Upper lobe of left lung (tissue), 6 donors: ENCODE results near the gene CNNM3. TPM values are rescaled to one million over a fixed set of nuclear protein-coding genes. Genes with fewer than 3 reads are reported as not detected.

ENCODE experiments used
- ATAC-seq, 2 donors: fragments of 200-7000 bp; cut with Tn5 transposase; one replicate each; pipeline ENCODE4 v1.9.1; 2022; ENCODE audit warnings: mild to moderate bottlenecking in 2 of 2, moderate library complexity in 2 of 2; ENCODE audit not compliant: low FRiP score in 2 of 2
- DNase-seq, 2 donors: peaks; one replicate each; pipeline ENCODE4 v3.0.0-alpha.2; 2019 to 2020
- H3K27ac ChIP-seq, 4 donors: fragments of 200-600 bp; sonication (generic); one replicate each; pipeline ENCODE4 v1.5.1; 2016 to 2019
- H3K27me3 ChIP-seq, 4 donors: fragments of 200-600 bp; sonication (generic); one replicate each; pipeline ENCODE4 v1.5.1; 2017 to 2019
- H3K36me3 ChIP-seq, 4 donors: fragments of 200-600 bp; sonication (generic); one replicate each; pipeline ENCODE4 v1.5.1; 2016 to 2019
- H3K4me1 ChIP-seq, 4 donors: fragments of 200-600 bp; sonication (generic); one replicate each; pipeline ENCODE4 v1.5.1; 2018 to 2019
- H3K4me3 ChIP-seq, 4 donors: fragments of 200-600 bp; sonication (generic); one replicate each; pipeline ENCODE4 v1.5.1; 2017 to 2019; ENCODE audit warnings: mild to moderate bottlenecking in 2 of 4, moderate library complexity in 1 of 4
- H3K9me3 ChIP-seq, 4 donors: fragments of 200-600 bp; sonication (generic); one replicate each; pipeline ENCODE4 v1.5.1; 2018 to 2019
- EP300 ChIP-seq, 4 donors: sonication (generic); formaldehyde crosslinking; IDR thresholded peaks; one replicate each; pipeline ENCODE4 v1.5.1; 2017; ENCODE audit warnings: antibody characterized with exemption in 4 of 4, control low read depth in 2 of 4
- POLR2A ChIP-seq, 4 donors: fragments of 450-650 bp; IDR thresholded peaks; one replicate each; pipeline ENCODE4 v1.5.1; 2016 to 2017; ENCODE audit warnings: antibody characterized with exemption in 4 of 4, mild to moderate bottlenecking in 2 of 4
- POLR2AphosphoS5 ChIP-seq, 2 donors: sonication (generic); formaldehyde crosslinking; IDR thresholded peaks; one replicate each; pipeline ENCODE4 v1.5.1; 2017; ENCODE audit warnings: antibody characterized with exemption in 2 of 2
- WGBS, 2 donors: methylation state at CpG; one replicate each; pipeline ENCODE4 v1.1.5; 2017 to 2018; 5-methylcytosine and 5-hydroxymethylcytosine counted together
- total RNA-seq, 6 donors: library from RNA; depleted of rRNA in 4 of 6; stranded (reverse); fragments of >200 nt in 4 of 6; gene quantifications; one replicate each; pipeline versions ENCODE4 v1.1.0 to v1.2.1, GENCODE V29; 2016 to 2021
- TF ChIP-seq, protein P1 (sequence below), 6 experiments: fragments of 450-650 bp in 4 of 6; fragments of 200-600 bp in 2 of 6; sonication (generic) in 2 of 6; IDR thresholded peaks; one replicate each; pipeline ENCODE4 v1.5.1; 2016 to 2019; ENCODE audit warnings: antibody characterized with exemption in 6 of 6
- donor health status: DM: no; HTN: no; CAD: no; lungs with moderate emphysema.
- donor health status: DM: no; HTN: yes; CAD: no; lungs with severe emphysema.

Gene CNNM3
- total RNA-seq, 6 donors from 2014 or later, result 17.2 to 52.4 (median 26.5) TPM

GRCh38 chr2:96841701-96842495 is 25.8 kb downstream of the CNNM3 start:
- DNase-seq (no peak), ATAC-seq (no peak)
- no peak overlapping the region for H3K4me3 ChIP-seq
- peaks cover 4 to 13% (median 12%) of the 10 kb centered on the region in 4 donors for H3K4me1 ChIP-seq
- no peak for TF ChIP-seq POLR2AphosphoS5 (IDR thresholded peaks at IDR 0.05)
- TF ChIP-seq, protein P1, sequence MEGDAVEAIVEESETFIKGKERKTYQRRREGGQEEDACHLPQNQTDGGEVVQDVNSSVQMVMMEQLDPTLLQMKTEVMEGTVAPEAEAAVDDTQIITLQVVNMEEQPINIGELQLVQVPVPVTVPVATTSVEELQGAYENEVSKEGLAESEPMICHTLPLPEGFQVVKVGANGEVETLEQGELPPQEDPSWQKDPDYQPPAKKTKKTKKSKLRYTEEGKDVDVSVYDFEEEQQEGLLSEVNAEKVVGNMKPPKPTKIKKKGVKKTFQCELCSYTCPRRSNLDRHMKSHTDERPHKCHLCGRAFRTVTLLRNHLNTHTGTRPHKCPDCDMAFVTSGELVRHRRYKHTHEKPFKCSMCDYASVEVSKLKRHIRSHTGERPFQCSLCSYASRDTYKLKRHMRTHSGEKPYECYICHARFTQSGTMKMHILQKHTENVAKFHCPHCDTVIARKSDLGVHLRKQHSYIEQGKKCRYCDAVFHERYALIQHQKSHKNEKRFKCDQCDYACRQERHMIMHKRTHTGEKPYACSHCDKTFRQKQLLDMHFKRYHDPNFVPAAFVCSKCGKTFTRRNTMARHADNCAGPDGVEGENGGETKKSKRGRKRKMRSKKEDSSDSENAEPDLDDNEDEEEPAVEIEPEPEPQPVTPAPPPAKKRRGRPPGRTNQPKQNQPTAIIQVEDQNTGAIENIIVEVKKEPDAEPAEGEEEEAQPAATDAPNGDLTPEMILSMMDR (IDR thresholded peaks at IDR 0.05), result no peak
- TF ChIP-seq EP300 (IDR thresholded peaks at IDR 0.05), result no peak
- TF ChIP-seq POLR2A (IDR thresholded peaks at IDR 0.05), result no peak
- H3K27me3 ChIP-seq, result no peaks in the 10 kb centered on the region
- H3K27ac ChIP-seq, result no peak overlapping the region
- no peaks in the 10 kb centered on the region for H3K9me3 ChIP-seq
- WGBS, 2 donors, result 87 to 91% methylated on average over 16 of the region's 16 CpGs
- H3K36me3 ChIP-seq, result peaks cover 0 to 21% (median 7%) of the 10 kb centered on the region in 4 donors

DNA sequence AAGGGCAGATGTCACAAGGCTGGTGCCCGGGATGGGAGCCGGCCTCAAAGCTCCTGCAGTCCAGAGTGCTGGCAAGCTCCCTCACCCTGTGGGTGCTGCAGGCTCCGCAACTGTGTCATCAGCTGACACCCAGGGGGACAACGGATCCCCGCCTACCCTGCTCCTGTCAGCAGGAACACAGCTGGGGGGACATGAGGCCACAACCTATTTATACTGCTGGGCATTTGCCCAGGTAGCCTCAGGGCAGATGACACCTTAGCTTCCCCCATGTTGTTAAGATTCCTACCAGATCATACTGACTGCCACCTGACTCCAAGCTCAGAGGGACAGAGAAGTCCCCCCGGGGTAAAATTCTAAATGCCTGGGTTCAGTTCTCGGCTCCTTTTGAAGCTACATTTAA is 26.5 kb downstream of the CNNM3 start:
- H3K4me3 ChIP-seq, result no peak overlapping the region
- DNase-seq, result no peak
- TF ChIP-seq, protein P1 (IDR thresholded peaks at IDR 0.05), result no peak
- no peak for TF ChIP-seq EP300 (IDR thresholded peaks at IDR 0.05)
- TF ChIP-seq POLR2AphosphoS5 (IDR thresholded peaks at IDR 0.05), result no peak
- TF ChIP-seq POLR2A (IDR thresholded peaks at IDR 0.05), result no peak
- no peak for ATAC-seq
- no peak overlapping the region for H3K27ac ChIP-seq
- H3K9me3 ChIP-seq, result no peaks in the 10 kb centered on the region
- H3K4me1 ChIP-seq, result peaks cover 4 to 13% (median 12%) of the 10 kb centered on the region in 4 donors
- H3K36me3 ChIP-seq, result peaks cover 0 to 23% (median 6%) of the 10 kb centered on the region in 4 donors
- 87 to 89% methylated on average over 7 of the region's 7 CpGs for WGBS, 2 donors
- H3K27me3 ChIP-seq, result no peaks in the 10 kb centered on the region

DNA sequence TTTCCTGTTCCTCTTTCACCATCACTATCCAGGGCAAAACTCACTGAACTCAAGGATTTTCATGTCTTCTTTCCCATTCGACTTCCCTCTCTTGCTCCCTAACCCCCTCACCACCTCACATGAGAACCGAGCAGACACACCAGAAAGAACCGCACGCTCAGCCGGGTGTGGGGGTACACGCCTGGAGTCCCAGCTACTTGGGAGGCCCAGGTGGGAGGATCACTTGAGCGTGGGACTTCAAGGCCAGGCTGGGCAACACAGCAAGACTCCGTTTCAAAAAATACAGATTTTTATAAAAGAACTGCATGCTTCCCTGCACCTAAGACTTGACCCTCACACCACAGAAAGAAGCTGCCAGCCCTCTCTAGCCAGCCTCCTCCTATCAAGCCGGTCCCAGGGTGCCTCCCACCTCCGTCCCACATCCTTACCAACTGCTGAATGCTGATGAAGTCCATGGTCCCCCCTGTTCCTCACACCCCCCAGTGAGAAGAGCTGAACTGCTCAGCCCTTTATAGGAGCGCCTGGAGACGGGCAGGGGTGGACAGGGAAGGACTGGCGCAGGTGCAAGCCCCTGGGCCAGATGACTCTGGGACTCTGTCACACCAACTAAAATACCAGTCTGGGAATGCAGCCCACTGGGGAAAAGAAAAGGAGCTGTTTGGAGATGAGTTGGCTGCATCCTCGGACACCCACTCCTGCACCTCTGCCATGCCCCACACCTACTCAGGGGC is 27.6 kb downstream of the CNNM3 start, which contains the start of gene ANKRD23:
ANKRD23 (minus strand) TSS at position 484 of the 731 bp plus-strand sequence; CDS start at position 455, 29 bp downstream.
- Histone ChIP-seq H3K27ac (no peak within 1 kb of the TSS), H3K36me3 (peaks cover 3 to 27% (median 12%) of the 10 kb centered on the region in 4 donors), H3K4me1 (peaks cover 4 to 13% (median 12%) of the 10 kb centered on the region in 4 donors), H3K9me3 (no peaks in the 10 kb centered on the region), H3K4me3 (no peak within 1 kb of the TSS), H3K27me3 (no peaks in the 10 kb centered on the region)
- WGBS, 2 donors, result 95 to 96% methylated on average over 8 to 14 of the region's 14 CpGs
- TF ChIP-seq, protein P1 (IDR thresholded peaks at IDR 0.05), result no peak
- TF ChIP-seq POLR2A (IDR thresholded peaks at IDR 0.05) (no peak), POLR2AphosphoS5 (IDR thresholded peaks at IDR 0.05) (no peak), EP300 (IDR thresholded peaks at IDR 0.05) (no peak)
- ATAC-seq (no peak), DNase-seq (no peak)

GRCh38 chr2:96844405-96844808 is 28.3 kb downstream of the CNNM3 start:
- ATAC-seq (no peak), DNase-seq (no peak)
- Histone ChIP-seq H3K27ac (no peak overlapping the region), H3K36me3 (peaks cover 3 to 34% (median 15%) of the 10 kb centered on the region in 4 donors), H3K4me3 (no peak overlapping the region), H3K9me3 (no peaks in the 10 kb centered on the region), H3K4me1 (peaks cover 4 to 7% (median 6%) of the 10 kb centered on the region in 4 donors), H3K27me3 (no peaks in the 10 kb centered on the region)
- 98% methylated on average over 8 of the region's 17 CpGs; no CpG with 5 or more reads in 1 of the 2 donors for WGBS, 2 donors
- TF ChIP-seq POLR2AphosphoS5 (IDR thresholded peaks at IDR 0.05) (no peak), POLR2A (IDR thresholded peaks at IDR 0.05) (no peak), EP300 (IDR thresholded peaks at IDR 0.05) (no peak)
- TF ChIP-seq, protein P1 (IDR thresholded peaks at IDR 0.05), result no peak
